Measurements from ENCODE around the gene ACSL6.

ACSL6 gene, protein sequence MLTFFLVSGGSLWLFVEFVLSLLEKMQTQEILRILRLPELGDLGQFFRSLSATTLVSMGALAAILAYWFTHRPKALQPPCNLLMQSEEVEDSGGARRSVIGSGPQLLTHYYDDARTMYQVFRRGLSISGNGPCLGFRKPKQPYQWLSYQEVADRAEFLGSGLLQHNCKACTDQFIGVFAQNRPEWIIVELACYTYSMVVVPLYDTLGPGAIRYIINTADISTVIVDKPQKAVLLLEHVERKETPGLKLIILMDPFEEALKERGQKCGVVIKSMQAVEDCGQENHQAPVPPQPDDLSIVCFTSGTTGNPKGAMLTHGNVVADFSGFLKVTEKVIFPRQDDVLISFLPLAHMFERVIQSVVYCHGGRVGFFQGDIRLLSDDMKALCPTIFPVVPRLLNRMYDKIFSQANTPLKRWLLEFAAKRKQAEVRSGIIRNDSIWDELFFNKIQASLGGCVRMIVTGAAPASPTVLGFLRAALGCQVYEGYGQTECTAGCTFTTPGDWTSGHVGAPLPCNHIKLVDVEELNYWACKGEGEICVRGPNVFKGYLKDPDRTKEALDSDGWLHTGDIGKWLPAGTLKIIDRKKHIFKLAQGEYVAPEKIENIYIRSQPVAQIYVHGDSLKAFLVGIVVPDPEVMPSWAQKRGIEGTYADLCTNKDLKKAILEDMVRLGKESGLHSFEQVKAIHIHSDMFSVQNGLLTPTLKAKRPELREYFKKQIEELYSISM

DNA sequence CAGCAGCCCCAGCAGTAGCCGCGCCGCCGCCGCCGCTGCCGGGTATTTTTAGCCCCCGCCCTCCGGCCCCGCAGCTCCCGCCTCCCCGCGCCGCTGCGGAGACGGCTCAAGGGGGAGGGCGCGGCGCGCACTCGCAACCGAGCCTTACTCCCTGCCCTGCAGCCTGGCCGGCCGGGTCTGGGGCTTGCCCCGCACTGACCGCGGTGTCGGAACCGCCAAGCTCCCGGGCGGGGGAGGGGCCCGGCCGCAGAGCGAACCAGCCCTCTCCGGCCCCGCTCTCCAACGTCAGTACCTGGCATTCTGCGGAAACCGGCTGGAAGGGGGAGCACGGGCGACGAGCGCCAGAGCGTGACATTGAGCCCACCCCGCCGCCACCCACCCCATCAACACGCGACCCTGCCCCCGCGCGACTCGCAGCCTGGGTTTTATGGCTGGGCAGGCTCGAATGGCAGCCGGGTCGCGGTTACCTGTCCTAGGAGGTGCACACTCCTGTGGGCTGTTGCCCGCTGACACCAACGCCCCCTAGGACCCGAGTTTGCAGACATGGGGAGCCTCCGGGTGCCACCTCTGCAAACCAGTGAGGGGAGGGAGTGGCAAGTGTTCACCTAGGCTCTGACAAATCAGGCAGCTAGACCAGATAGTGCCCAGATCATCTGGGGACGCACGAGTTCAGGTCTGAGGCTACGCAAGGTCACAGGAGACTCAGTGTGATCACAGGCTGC, at the start of gene ACSL6:
TSS of gene ACSL6 (minus strand) at position 37 of the 722 bp plus-strand sequence. CDS start 105 bp downstream, outside the sequence.
- Histone ChIP-seq H3K27me3 (ENCODE audit: insufficient read depth, low read length, poor library complexity, severe bottlenecking) (no peaks in the 10 kb centered on the region), H3K79me2 (ENCODE audit: insufficient read depth, low read length) (no peaks in the 10 kb centered on the region), H4K20me1 (ENCODE audit: insufficient read depth, low read length, poor library complexity, severe bottlenecking) (no peaks in the 10 kb centered on the region), H3K4me2 (ENCODE audit: low read depth, low read length, poor library complexity, severe bottlenecking) (no peak within 1 kb of the TSS), H3K9me2 (replicated peaks; ENCODE audit: low read depth, low read length) (no peaks in the 10 kb centered on the region), H3K9ac (ENCODE audit: low read depth, low read length, poor library complexity, severe bottlenecking) (no peak within 1 kb of the TSS), H2AFZ (ENCODE audit: low read length) (no peak within 1 kb of the TSS), H3K4me3 (ENCODE audit: low read length, poor library complexity, severe bottlenecking) (no peak within 1 kb of the TSS), H3K9me3 (ENCODE audit: insufficient read depth, low read depth, low read length) (no peaks in the 10 kb centered on the region), H3K36me3 (ENCODE audit: insufficient read depth, low read length) (no peaks in the 10 kb centered on the region), H3K4me1 (ENCODE audit: insufficient read depth, low read length, poor library complexity, severe bottlenecking) (no peaks in the 10 kb centered on the region), H3F3A (ENCODE audit: low read depth) (no peaks in the 10 kb centered on the region)
- no peak for TF ChIP-seq CTCF (conservative IDR thresholded peaks at IDR 0.05; ENCODE audit: low read length)
- no peak for TF ChIP-seq EZH2phosphoT487 (IDR thresholded peaks at IDR 0.05; ENCODE audit: borderline replicate concordance)

- no peak within 1 kb of the TSS for H3K4me2 ChIP-seq (ENCODE audit: low read depth, low read length, poor library complexity, severe bottlenecking)
- H3K79me2 ChIP-seq (ENCODE audit: insufficient read depth, low read length), result no peaks in the 10 kb centered on the region
- H3K9ac ChIP-seq (ENCODE audit: low read depth, low read length, poor library complexity, severe bottlenecking), result no peak within 1 kb of the TSS
- H3K9me2 ChIP-seq (replicated peaks; ENCODE audit: low read depth, low read length), result no peaks in the 10 kb centered on the region
- no peak within 1 kb of the TSS for H2AFZ ChIP-seq (ENCODE audit: low read length)
- no peaks in the 10 kb centered on the region for H3K36me3 ChIP-seq (ENCODE audit: insufficient read depth, low read length)
- H3K27me3 ChIP-seq (ENCODE audit: insufficient read depth, low read length, poor library complexity, severe bottlenecking), result no peaks in the 10 kb centered on the region
- no peaks in the 10 kb centered on the region for H4K20me1 ChIP-seq (ENCODE audit: insufficient read depth, low read length, poor library complexity, severe bottlenecking)
- peaks cover 17% of the 10 kb centered on the region for H3K4me1 ChIP-seq (ENCODE audit: insufficient read depth, low read length, poor library complexity, severe bottlenecking)
- no peak within 1 kb of the TSS for H3K4me3 ChIP-seq (ENCODE audit: low read length, poor library complexity, severe bottlenecking)
- H3K9me3 ChIP-seq (ENCODE audit: insufficient read depth, low read depth, low read length), result no peaks in the 10 kb centered on the region
- TF ChIP-seq EZH2phosphoT487 (IDR thresholded peaks at IDR 0.05; ENCODE audit: borderline replicate concordance) (no peak), CTCF (conservative IDR thresholded peaks at IDR 0.05; ENCODE audit: low read length) (no peak)
- H3F3A ChIP-seq (ENCODE audit: low read depth), result no peaks in the 10 kb centered on the region
Observed at GRCh38 chr5:132060501-132061161, 49.2 kb upstream of the ACSL6 start, which contains the start of gene IL3. Gene IL3, plus strand, starts transcription at chr5:132060655. Its CDS starts 52 bp downstream, at chr5:132060707.

All from Loucy (cell line).